Effector memory CD4-positive, alpha-beta T cell (primary cell): ENCODE results near the gene DDAH1.

Source experiments
- DNase-seq, 3 donors: peaks; one replicate each; pipeline ENCODE4 v3.0.0-alpha.2; 2020
- H3K27ac ChIP-seq: 2 replicates; pipeline ENCODE4 v1.7.0; 2013; ENCODE audit warnings: mild to moderate bottlenecking, low read length, moderate library complexity; ENCODE audit not compliant: insufficient read depth, poor library complexity, severe bottlenecking
- H3K27me3 ChIP-seq: replicated peaks from 2 replicates; pipeline ENCODE4 v1.7.0; 2013; ENCODE audit warnings: mild to moderate bottlenecking, low read length; ENCODE audit not compliant: insufficient read depth, control insufficient read depth, poor library complexity, severe bottlenecking
- H3K36me3 ChIP-seq: 2 replicates; pipeline ENCODE4 v1.7.0; 2013; ENCODE audit warnings: mild to moderate bottlenecking, low read length, moderate library complexity; ENCODE audit not compliant: control insufficient read depth, insufficient read depth
- H3K4me1 ChIP-seq: 2 replicates; pipeline ENCODE4 v1.7.0; 2013; ENCODE audit warnings: low read length, mild to moderate bottlenecking; ENCODE audit not compliant: control insufficient read depth, insufficient read depth, poor library complexity, severe bottlenecking
- H3K4me3 ChIP-seq: 2 replicates; pipeline ENCODE4 v1.7.0; 2013; ENCODE audit warnings: low read length, low read depth, mild to moderate bottlenecking; ENCODE audit not compliant: insufficient read depth, poor library complexity, severe bottlenecking
- H3K9me3 ChIP-seq: 2 replicates; pipeline ENCODE4 v1.7.0; 2013; ENCODE audit warnings: mild to moderate bottlenecking, low read length, moderate library complexity; ENCODE audit not compliant: control insufficient read depth

Gene DDAH1

GRCh38 chr1:85447006-85447943 is 17.7 kb downstream of the DDAH1 start:
- H3K4me1 ChIP-seq: no peaks in the 10 kb centered on the region
- DNase-seq: no peak

GRCh38 chr1:85445906-85446305 is 19.1 kb downstream of the DDAH1 start:
- H3K27ac ChIP-seq: no peak overlapping the region
- no peak for DNase-seq

More at GRCh38 chr1:85447006-85447943, 17.7 kb downstream of the DDAH1 start:
- H3K27me3 ChIP-seq: peaks cover 3% of the 10 kb centered on the region
- H3K9me3 ChIP-seq: no peaks in the 10 kb centered on the region
- no peak overlapping the region for H3K4me3 ChIP-seq
- no peak overlapping the region for H3K27ac ChIP-seq
- no peaks in the 10 kb centered on the region for H3K36me3 ChIP-seq

GRCh38 chr1:85444381-85444780 is 20.6 kb downstream of the DDAH1 start:
- no peak overlapping the region for H3K27ac ChIP-seq
- no peaks in the 10 kb centered on the region for H3K4me1 ChIP-seq
- H3K36me3 ChIP-seq: no peaks in the 10 kb centered on the region
- no peaks in the 10 kb centered on the region for H3K9me3 ChIP-seq
- no peak for DNase-seq
- H3K4me3 ChIP-seq: no peak overlapping the region
- peaks cover under 1% of the 10 kb centered on the region for H3K27me3 ChIP-seq

More at GRCh38 chr1:85445906-85446305, 19.1 kb downstream of the DDAH1 start:
- H3K4me3 ChIP-seq: no peak overlapping the region
- H3K4me1 ChIP-seq: no peaks in the 10 kb centered on the region
- H3K9me3 ChIP-seq: no peaks in the 10 kb centered on the region
- peaks cover 3% of the 10 kb centered on the region for H3K27me3 ChIP-seq
- H3K36me3 ChIP-seq: no peaks in the 10 kb centered on the region

- DNase-seq: no peak
- H3K4me1 ChIP-seq: no peaks in the 10 kb centered on the region
- no peaks in the 10 kb centered on the region for H3K36me3 ChIP-seq
- H3K4me3 ChIP-seq: no peak overlapping the region
- no peak overlapping the region for H3K27ac ChIP-seq
- no peaks in the 10 kb centered on the region for H3K27me3 ChIP-seq
- no peaks in the 10 kb centered on the region for H3K9me3 ChIP-seq
These were observed 24.3 kb downstream of the DDAH1 start for GRCh38 chr1:85440612-85441011.

DNA sequence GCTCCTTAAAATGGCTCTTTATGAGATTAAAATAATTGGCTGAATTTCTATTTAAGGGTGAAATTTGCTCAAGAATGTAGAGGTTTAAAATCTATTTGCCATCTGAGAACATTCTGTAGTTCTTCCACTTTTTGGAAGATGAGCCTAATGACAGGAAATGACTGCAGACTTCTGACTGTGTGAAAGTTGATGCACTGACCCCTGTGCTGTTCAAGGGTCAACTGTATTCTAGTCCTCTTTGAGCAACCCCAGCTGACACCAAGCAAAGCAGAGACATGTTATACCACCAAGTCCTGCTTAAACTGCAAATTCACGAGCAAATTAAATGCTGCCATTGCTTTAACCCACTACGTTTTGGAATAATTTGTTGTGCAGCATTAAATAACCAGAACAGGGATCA is 26.6 kb downstream of the DDAH1 start:
- H3K27ac ChIP-seq: no peak overlapping the region
- no peak overlapping the region for H3K4me3 ChIP-seq
- H3K4me1 ChIP-seq: no peaks in the 10 kb centered on the region
- H3K36me3 ChIP-seq: no peaks in the 10 kb centered on the region
- DNase-seq: no peak
- H3K27me3 ChIP-seq: no peaks in the 10 kb centered on the region
- H3K9me3 ChIP-seq: no peaks in the 10 kb centered on the region

DNA sequence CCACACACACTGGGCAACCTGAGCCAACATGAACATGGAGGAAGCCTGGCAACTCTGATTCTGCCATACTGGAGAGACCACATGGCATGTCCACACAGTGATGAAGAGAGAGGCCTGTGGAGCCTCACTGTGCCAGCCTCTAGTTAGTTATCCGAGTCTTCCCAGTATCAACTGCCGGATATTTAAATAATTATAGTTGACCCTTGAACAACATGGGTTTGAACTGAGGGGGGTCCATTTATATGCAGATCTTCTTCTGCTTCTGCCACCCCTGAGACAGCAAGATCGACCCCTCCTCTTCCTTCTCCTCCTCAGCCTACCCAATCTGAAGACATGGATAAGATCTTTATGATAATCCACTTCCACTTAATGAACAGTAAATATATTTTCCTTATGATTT is 27.8 kb downstream of the DDAH1 start:
- H3K4me3 ChIP-seq: no peak overlapping the region
- H3K27me3 ChIP-seq: no peaks in the 10 kb centered on the region
- no peak overlapping the region for H3K27ac ChIP-seq
- no peaks in the 10 kb centered on the region for H3K9me3 ChIP-seq
- no peak for DNase-seq
- no peaks in the 10 kb centered on the region for H3K4me1 ChIP-seq
- H3K36me3 ChIP-seq: no peaks in the 10 kb centered on the region

DNA sequence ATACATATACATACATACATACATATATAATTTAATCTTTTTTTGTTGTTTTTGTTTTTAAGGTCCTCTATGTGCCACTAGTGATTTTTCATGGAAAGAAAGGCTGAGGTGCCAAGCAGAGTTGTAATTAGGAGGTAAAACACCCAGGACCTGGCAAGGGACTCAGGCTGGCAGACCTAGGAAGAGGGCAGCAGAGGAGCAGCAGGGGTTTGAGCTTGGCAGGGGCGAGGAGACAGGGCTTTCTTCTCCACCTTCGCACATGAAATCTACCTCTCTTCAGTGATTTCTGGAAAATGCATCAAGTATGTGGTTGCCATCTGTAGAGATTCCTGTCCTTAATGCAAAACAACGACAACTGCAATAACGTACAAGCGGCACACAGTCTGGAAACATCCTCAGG is 31.9 kb downstream of the DDAH1 start:
- Histone ChIP-seq H3K9me3 (no peaks in the 10 kb centered on the region), H3K4me3 (no peak overlapping the region), H3K27me3 (no peaks in the 10 kb centered on the region), H3K4me1 (no peaks in the 10 kb centered on the region), H3K36me3 (no peaks in the 10 kb centered on the region), H3K27ac (no peak overlapping the region)
- no peak for DNase-seq

DNA sequence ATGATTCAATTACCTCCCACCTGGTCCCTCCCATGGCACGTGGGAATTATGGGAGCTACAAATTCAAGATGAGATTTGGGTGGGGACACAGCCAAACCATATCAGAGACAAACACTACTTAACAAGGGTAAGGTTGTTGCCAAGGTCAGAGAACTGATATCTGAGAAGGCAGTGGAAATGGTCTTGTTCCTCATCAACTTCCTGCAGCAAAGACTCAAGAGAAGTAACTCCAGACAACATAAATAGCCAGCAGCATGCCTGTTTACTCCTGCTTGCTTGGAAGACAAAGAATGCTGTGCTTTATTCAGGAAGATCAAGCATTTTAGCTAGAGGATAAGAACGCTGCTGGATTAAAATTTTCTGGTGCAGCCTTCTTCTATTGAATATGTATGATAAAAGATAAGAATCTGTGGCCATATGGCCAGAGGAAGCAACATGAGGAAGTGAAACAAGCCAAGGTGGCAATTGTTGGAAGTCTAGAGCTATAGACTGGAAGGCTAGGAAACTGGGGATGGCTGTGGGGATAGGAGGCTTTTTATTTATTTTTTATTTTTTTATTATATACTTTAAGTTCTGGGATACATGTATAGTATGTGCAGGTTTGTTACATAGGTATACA is 36.4 kb downstream of the DDAH1 start:
- Histone ChIP-seq H3K4me1 (no peaks in the 10 kb centered on the region), H3K4me3 (no peak overlapping the region), H3K36me3 (no peaks in the 10 kb centered on the region), H3K9me3 (no peaks in the 10 kb centered on the region), H3K27me3 (no peaks in the 10 kb centered on the region), H3K27ac (no peak overlapping the region)
- no peak for DNase-seq

- DNase-seq: no peak
- H3K9me3 ChIP-seq: no peaks in the 10 kb centered on the region
- no peak overlapping the region for H3K27ac ChIP-seq
- H3K36me3 ChIP-seq: no peaks in the 10 kb centered on the region
- H3K27me3 ChIP-seq: no peaks in the 10 kb centered on the region
- H3K4me3 ChIP-seq: no peak overlapping the region
- no peaks in the 10 kb centered on the region for H3K4me1 ChIP-seq
These were observed 37.1 kb downstream of the DDAH1 start for GRCh38 chr1:85427849-85428248.

DNA sequence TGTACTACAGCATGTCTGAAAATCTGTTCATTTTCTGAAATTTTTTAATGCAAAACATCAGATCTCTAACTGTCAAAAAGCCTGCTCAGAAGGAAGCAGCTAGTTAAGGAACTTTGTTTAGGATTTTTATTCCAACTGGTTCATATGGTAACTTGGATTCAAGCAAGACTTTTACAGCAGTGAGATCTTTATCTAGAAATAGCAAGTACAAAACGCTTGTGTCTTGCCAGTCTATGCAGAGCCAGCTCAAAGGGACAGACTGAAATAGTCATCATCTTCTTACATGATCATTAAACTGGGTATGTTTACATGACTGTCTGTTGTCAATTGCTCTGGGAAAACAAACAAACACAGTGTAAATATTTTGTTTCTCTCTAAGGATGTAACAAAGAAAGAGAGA is 37.6 kb downstream of the DDAH1 start:
- H3K4me1 ChIP-seq: no peaks in the 10 kb centered on the region
- H3K4me3 ChIP-seq: no peak overlapping the region
- H3K27me3 ChIP-seq: no peaks in the 10 kb centered on the region
- no peaks in the 10 kb centered on the region for H3K9me3 ChIP-seq
- H3K27ac ChIP-seq: no peak overlapping the region
- no peak for DNase-seq
- H3K36me3 ChIP-seq: no peaks in the 10 kb centered on the region
